CD4-positive, alpha-beta T cell treated with Interleukin-6 for 4 hours (primary cell): ENCODE results near the gene ZNF432.

Source experiments
- DNase-seq: peaks from one replicate; pipeline ENCODE4 v3.0.0-alpha.2; 2020; ENCODE audit warnings: mixed read lengths

Gene ZNF432

GRCh38 chr19:52007806-52008557 is 40.7 kb downstream of the ZNF432 start, which contains the start of gene ZNF615:
TSS of gene ZNF615 (minus strand) at chr19:52008211. CDS start at chr19:52003711, 4,500 bp downstream.
- peak; percentile 89 for DNase-seq

- no peak for DNase-seq
Measured at GRCh38 chr19:52007451-52007805, 41.2 kb downstream of the ZNF432 start.

GRCh38 chr19:51994048-51994644 is 54.5 kb downstream of the ZNF432 start:
- DNase-seq, result no peak

- DNase-seq, result no peak
Measured at GRCh38 chr19:51993422-51993821, 55.2 kb downstream of the ZNF432 start.

- peak; percentile 90 for DNase-seq
Measured at GRCh38 chr19:51986309-51987291, 62.0 kb downstream of the ZNF432 start, which contains the start of gene ZNF350. TSS of gene ZNF350 (minus strand) at chr19:51986840. CDS start at chr19:51974360, 12,480 bp downstream.

- DNase-seq, result no peak
Measured at GRCh38 chr19:51983361-51983760, 65.3 kb downstream of the ZNF432 start.
